ENCODE data around the gene RHEBL1.

The RHEBL1 gene

DNA sequence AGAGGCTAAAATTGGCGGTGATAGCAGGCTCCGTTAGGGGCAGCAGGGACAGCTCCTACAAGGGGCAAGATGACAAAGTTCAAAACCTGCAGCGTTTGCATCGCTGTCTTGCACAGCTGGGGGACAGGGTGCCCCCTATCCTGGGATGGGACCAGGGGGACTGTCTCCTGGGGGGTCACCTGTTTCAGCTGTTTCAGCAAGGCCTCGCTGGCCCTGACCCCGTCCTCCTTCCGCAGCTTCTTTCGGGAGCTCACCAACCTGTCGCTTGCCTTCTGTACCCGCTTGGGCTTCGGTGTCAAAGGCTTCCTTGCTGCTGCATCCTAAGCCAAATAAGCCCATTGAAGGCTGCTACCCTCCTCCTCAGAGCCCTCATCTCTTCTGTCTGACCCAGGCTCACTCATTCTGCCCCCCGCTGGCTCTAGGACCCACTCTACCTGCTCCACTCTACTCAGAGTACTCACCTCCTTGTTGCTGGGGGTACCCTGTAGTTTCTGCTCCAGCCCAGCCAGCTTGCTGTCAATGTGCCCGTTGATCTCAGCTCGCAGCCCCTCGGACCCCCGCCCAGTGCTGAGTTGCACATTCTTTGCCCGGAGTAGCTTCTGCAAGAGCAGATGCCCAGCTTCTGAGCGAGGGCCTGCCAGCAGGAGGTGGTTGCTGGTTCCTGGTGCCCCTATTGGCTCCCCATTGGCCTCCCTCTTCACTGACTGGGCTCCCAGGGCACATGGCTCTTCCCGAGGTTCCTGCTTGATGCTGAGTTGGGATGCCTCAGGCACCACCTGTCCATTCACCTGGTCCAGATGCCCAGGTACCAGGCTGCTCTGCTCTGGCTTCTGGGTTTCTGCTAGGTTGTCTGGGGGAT is 38.8 kb downstream of the RHEBL1 start:
- H4K5ac ChIP-seq (ENCODE audit: low read length): no peak overlapping the region
- no peak overlapping the region for H3K27ac ChIP-seq (ENCODE audit: low read depth, low read length)
- no peak overlapping the region for H3K4me2 ChIP-seq (ENCODE audit: low read length)
- H3K79me1 ChIP-seq (ENCODE audit: low read length): no peaks in the 10 kb centered on the region
- no peak overlapping the region for H2BK15ac ChIP-seq (replicated peaks; ENCODE audit: low read depth)
- H2BK5ac ChIP-seq (ENCODE audit: low read length): no peak overlapping the region
- no peak for DNase-seq
- H2AK5ac ChIP-seq (ENCODE audit: low read length): no peak overlapping the region
- no peak overlapping the region for H3K56ac ChIP-seq (ENCODE audit: low read length)
- no peak overlapping the region for H3K23ac ChIP-seq (ENCODE audit: low read length)
- no peak overlapping the region for H3K4ac ChIP-seq (ENCODE audit: low read depth, low read length)
- no peaks in the 10 kb centered on the region for H3K27me3 ChIP-seq (ENCODE audit: insufficient read depth, low read length, poor library complexity)
- H3K79me2 ChIP-seq (ENCODE audit: control insufficient read depth, insufficient read depth, low read length): no peaks in the 10 kb centered on the region
- no CpG with 5 or more reads among the region's 19 CpGs for WGBS (ENCODE audit: extremely low coverage, insufficient coverage, low lambda C conversion rate)
- H2BK120ac ChIP-seq (ENCODE audit: low read depth, low read length): no peak overlapping the region
- no peak overlapping the region for H4K8ac ChIP-seq (ENCODE audit: low read depth, low read length)
- H3K4me3 ChIP-seq (ENCODE audit: low read length): no peak overlapping the region
- H3K4me1 ChIP-seq (ENCODE audit: control insufficient read depth, low read depth, low read length): no peaks in the 10 kb centered on the region
- H3K9ac ChIP-seq (ENCODE audit: low read length): no peak overlapping the region
- H3K18ac ChIP-seq (ENCODE audit: low read length): no peak overlapping the region
- H3K36me3 ChIP-seq (ENCODE audit: control insufficient read depth, insufficient read depth, low read length): peaks cover 26% of the 10 kb centered on the region

DNA sequence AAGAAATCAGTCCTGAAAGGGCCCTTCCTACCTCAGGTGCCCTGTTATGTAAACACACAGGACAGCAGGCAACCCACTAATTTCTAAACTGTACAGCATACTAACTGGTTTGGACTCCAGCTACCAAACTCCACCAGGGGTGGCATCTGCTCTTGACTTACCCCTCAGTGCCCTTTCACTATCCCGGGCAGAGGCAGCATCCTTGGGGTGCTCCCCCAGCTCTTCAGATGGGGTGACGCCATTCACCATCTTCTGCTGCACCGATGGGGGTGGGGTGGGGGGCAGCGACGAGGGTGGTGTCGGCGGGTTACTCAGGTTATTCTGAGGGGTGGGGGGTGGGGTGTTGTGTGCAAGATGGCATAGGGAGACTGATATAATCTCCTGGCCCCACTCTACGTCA is 39.7 kb downstream of the RHEBL1 start:
- no peaks in the 10 kb centered on the region for H3K4me1 ChIP-seq (ENCODE audit: control insufficient read depth, low read depth, low read length)
- no peak overlapping the region for H3K23ac ChIP-seq (ENCODE audit: low read length)
- H2BK120ac ChIP-seq (ENCODE audit: low read depth, low read length): no peak overlapping the region
- no peak for DNase-seq
- no peak overlapping the region for H3K18ac ChIP-seq (ENCODE audit: low read length)
- H3K4ac ChIP-seq (ENCODE audit: low read depth, low read length): no peak overlapping the region
- H3K27me3 ChIP-seq (ENCODE audit: insufficient read depth, low read length, poor library complexity): no peaks in the 10 kb centered on the region
- no peak overlapping the region for H2AK5ac ChIP-seq (ENCODE audit: low read length)
- no peak overlapping the region for H4K8ac ChIP-seq (ENCODE audit: low read depth, low read length)
- H2BK15ac ChIP-seq (replicated peaks; ENCODE audit: low read depth): no peak overlapping the region
- no peak overlapping the region for H3K4me2 ChIP-seq (ENCODE audit: low read length)
- no peak overlapping the region for H3K9ac ChIP-seq (ENCODE audit: low read length)
- peaks cover 29% of the 10 kb centered on the region for H3K36me3 ChIP-seq (ENCODE audit: control insufficient read depth, insufficient read depth, low read length)
- WGBS (ENCODE audit: extremely low coverage, insufficient coverage, low lambda C conversion rate): no CpG with 5 or more reads among the region's 8 CpGs
- no peaks in the 10 kb centered on the region for H3K79me2 ChIP-seq (ENCODE audit: control insufficient read depth, insufficient read depth, low read length)
- no peak overlapping the region for H2BK5ac ChIP-seq (ENCODE audit: low read length)
- no peak overlapping the region for H4K5ac ChIP-seq (ENCODE audit: low read length)
- H3K56ac ChIP-seq (ENCODE audit: low read length): no peak overlapping the region
- H3K79me1 ChIP-seq (ENCODE audit: low read length): no peaks in the 10 kb centered on the region
- no peak overlapping the region for H3K27ac ChIP-seq (ENCODE audit: low read depth, low read length)
- no peak overlapping the region for H3K4me3 ChIP-seq (ENCODE audit: low read length)

DNA sequence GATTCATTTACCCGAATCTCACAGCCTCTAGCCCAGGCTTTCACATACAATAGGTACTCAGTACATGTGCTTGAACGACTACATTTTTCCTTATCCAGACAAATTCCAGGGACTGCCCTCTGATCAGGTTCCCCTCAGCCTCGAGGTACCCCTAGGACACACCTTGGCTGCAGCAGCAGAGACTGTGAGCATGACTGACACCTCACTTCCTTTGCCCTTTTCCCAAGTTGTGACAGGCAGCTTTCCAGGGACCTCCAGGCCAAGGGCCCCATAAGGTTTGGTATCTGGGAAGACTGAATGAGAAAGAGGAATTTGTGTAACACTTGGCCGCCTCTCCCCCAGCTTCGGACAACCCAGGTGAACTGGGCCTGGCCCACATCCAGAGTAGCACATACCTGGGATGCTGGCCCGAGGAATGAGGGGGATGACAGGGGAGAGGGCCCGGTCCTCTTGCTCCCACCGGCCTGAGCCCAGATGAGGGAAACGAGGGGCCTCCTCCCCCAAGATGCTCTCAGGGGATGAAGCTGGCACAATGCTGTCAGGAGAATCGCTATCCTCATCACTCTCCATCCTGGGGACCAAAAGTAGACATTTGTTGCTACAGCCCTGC is 41.0 kb downstream of the RHEBL1 start:
- H3K36me3 ChIP-seq (ENCODE audit: control insufficient read depth, insufficient read depth, low read length): peaks cover 25% of the 10 kb centered on the region

DNA sequence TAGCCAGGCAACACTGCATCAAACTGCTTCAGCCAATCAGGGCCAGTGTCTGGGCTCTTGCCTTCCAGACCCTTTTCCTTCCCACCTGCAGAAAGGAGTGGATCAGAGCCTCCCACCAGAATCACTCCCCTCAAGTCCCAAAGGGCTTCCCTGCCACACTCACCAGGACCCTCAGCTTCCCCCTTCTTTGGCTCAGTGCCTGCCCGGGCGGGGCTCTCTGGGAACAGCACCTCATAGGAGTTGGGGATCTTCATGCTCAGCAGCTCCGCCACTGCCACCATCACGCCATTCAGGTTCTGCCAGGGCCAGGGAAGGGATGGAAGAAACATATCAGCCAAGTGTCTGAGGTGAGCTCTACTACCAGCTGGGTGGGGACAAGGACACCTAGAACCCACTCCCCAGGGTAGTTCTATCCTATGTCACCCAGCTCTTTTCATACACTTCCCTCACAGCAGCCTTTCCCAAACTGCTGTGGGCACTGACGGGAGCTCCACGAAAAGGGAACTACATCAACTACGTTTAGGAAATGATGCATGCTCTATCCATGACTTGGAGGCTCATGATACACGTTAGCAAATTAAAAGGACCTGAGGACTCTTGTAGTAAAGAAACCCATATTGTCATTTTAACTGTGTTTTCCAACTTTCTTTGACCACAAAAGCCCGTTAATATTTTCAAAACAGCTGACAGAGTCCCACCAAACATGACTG is 41.8 kb downstream of the RHEBL1 start:
- H2AK5ac ChIP-seq (ENCODE audit: low read length): no peak overlapping the region
- H3K27me3 ChIP-seq (ENCODE audit: insufficient read depth, low read length, poor library complexity): no peaks in the 10 kb centered on the region
- H2BK5ac ChIP-seq (ENCODE audit: low read length): no peak overlapping the region
- H3K4me3 ChIP-seq (ENCODE audit: low read length): no peak overlapping the region
- no peaks in the 10 kb centered on the region for H3K79me1 ChIP-seq (ENCODE audit: low read length)
- no CpG with 5 or more reads among the region's 9 CpGs for WGBS (ENCODE audit: extremely low coverage, insufficient coverage, low lambda C conversion rate)
- no peak overlapping the region for H4K5ac ChIP-seq (ENCODE audit: low read length)
- H3K36me3 ChIP-seq (ENCODE audit: control insufficient read depth, insufficient read depth, low read length): peaks cover 27% of the 10 kb centered on the region
- H2BK120ac ChIP-seq (ENCODE audit: low read depth, low read length): no peak overlapping the region
- H3K9ac ChIP-seq (ENCODE audit: low read length): no peak overlapping the region
- no peak overlapping the region for H3K4ac ChIP-seq (ENCODE audit: low read depth, low read length)
- H3K18ac ChIP-seq (ENCODE audit: low read length): no peak overlapping the region
- no peak for DNase-seq
- no peak overlapping the region for H3K56ac ChIP-seq (ENCODE audit: low read length)
- H3K4me2 ChIP-seq (ENCODE audit: low read length): no peak overlapping the region
- H4K8ac ChIP-seq (ENCODE audit: low read depth, low read length): no peak overlapping the region
- no peaks in the 10 kb centered on the region for H3K4me1 ChIP-seq (ENCODE audit: control insufficient read depth, low read depth, low read length)
- H3K23ac ChIP-seq (ENCODE audit: low read length): no peak overlapping the region
- no peaks in the 10 kb centered on the region for H3K79me2 ChIP-seq (ENCODE audit: control insufficient read depth, insufficient read depth, low read length)
- no peak overlapping the region for H3K27ac ChIP-seq (ENCODE audit: low read depth, low read length)
- H2BK15ac ChIP-seq (replicated peaks; ENCODE audit: low read depth): no peak overlapping the region

More for the DNA sequence above, 41.0 kb downstream of the RHEBL1 start:
- Histone ChIP-seq H4K8ac (ENCODE audit: low read depth, low read length) (no peak overlapping the region), H3K4me3 (ENCODE audit: low read length) (no peak overlapping the region), H3K79me2 (ENCODE audit: control insufficient read depth, insufficient read depth, low read length) (no peaks in the 10 kb centered on the region), H2AK5ac (ENCODE audit: low read length) (no peak overlapping the region), H2BK120ac (ENCODE audit: low read depth, low read length) (no peak overlapping the region), H3K56ac (ENCODE audit: low read length) (no peak overlapping the region), H3K27me3 (ENCODE audit: insufficient read depth, low read length, poor library complexity) (no peaks in the 10 kb centered on the region), H3K9ac (ENCODE audit: low read length) (no peak overlapping the region), H3K4me2 (ENCODE audit: low read length) (no peak overlapping the region), H3K79me1 (ENCODE audit: low read length) (no peaks in the 10 kb centered on the region), H3K4me1 (ENCODE audit: control insufficient read depth, low read depth, low read length) (no peaks in the 10 kb centered on the region), H3K23ac (ENCODE audit: low read length) (no peak overlapping the region), H4K5ac (ENCODE audit: low read length) (no peak overlapping the region), H3K27ac (ENCODE audit: low read depth, low read length) (no peak overlapping the region), H3K4ac (ENCODE audit: low read depth, low read length) (no peak overlapping the region), H3K18ac (ENCODE audit: low read length) (no peak overlapping the region), H2BK15ac (replicated peaks; ENCODE audit: low read depth) (no peak overlapping the region), H2BK5ac (ENCODE audit: low read length) (no peak overlapping the region)
- DNase-seq: no peak
- no CpG with 5 or more reads among the region's 10 CpGs for WGBS (ENCODE audit: extremely low coverage, insufficient coverage, low lambda C conversion rate)

DNA sequence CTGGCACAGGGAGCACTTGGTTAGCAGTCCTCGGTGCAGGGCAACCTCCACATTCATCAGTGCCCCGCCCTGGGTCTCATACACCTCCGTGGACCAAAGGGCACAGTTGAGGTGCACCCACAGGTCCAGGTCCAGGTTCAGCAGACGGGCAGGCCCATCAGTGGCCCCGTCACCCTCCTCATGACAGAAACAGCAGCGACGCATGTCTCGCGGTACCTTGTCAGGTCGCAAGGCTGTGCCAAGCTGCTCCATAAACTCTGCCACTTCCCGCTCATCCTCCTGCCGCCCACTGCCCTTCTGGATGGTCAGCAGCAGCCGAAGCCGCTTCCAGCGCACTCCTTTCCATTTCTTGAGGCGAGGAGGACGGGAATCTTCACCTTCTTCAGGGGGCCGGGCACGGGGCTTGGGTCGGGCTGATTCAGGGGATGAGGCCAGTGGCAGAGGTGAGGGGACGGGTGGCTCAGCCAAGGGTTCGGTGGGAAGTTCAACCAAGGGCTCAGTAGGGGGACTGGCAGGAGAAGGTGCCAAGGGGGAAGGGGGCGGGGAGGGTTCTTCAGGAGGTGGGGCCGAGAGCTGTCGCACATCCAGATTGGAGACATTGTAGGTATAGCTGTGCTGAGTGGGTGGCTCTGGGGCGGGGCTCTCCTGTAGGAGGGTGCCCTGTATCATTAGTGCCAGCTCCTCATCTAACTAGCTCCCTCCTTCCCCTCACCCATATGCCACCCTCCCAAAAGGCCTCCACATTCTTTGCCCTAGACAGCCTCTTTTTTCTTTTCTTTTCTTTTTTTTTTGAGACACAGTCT is 42.9 kb downstream of the RHEBL1 start:
- H3K79me1 ChIP-seq (ENCODE audit: low read length): no peaks in the 10 kb centered on the region
- no peak overlapping the region for H3K4me2 ChIP-seq (ENCODE audit: low read length)
- no peak overlapping the region for H3K18ac ChIP-seq (ENCODE audit: low read length)
- no peak for DNase-seq
- no peak overlapping the region for H3K9ac ChIP-seq (ENCODE audit: low read length)
- H2AK5ac ChIP-seq (ENCODE audit: low read length): no peak overlapping the region
- H3K4me1 ChIP-seq (ENCODE audit: control insufficient read depth, low read depth, low read length): no peaks in the 10 kb centered on the region
- no peak overlapping the region for H3K23ac ChIP-seq (ENCODE audit: low read length)
- peaks cover 32% of the 10 kb centered on the region for H3K36me3 ChIP-seq (ENCODE audit: control insufficient read depth, insufficient read depth, low read length)
- no peak overlapping the region for H3K4ac ChIP-seq (ENCODE audit: low read depth, low read length)
- no peak overlapping the region for H2BK5ac ChIP-seq (ENCODE audit: low read length)
- no CpG with 5 or more reads among the region's 26 CpGs for WGBS (ENCODE audit: extremely low coverage, insufficient coverage, low lambda C conversion rate)
- H3K27me3 ChIP-seq (ENCODE audit: insufficient read depth, low read length, poor library complexity): no peaks in the 10 kb centered on the region
- no peak overlapping the region for H2BK120ac ChIP-seq (ENCODE audit: low read depth, low read length)
- H2BK15ac ChIP-seq (replicated peaks; ENCODE audit: low read depth): no peak overlapping the region
- no peaks in the 10 kb centered on the region for H3K79me2 ChIP-seq (ENCODE audit: control insufficient read depth, insufficient read depth, low read length)
- H3K27ac ChIP-seq (ENCODE audit: low read depth, low read length): no peak overlapping the region
- no peak overlapping the region for H4K5ac ChIP-seq (ENCODE audit: low read length)
- H4K8ac ChIP-seq (ENCODE audit: low read depth, low read length): no peak overlapping the region
- H3K56ac ChIP-seq (ENCODE audit: low read length): no peak overlapping the region
- no peak overlapping the region for H3K4me3 ChIP-seq (ENCODE audit: low read length)
